ENCODE results near the gene CEP41. TPM values are rescaled to one million over a fixed set of nuclear protein-coding genes. Genes with fewer than 3 reads are reported as not detected.

Gene CEP41
- polyA plus RNA-seq, 2 of the 4 experiments (the other 2 are of a cell fraction): 13.0 to 23.1 TPM

DNA sequence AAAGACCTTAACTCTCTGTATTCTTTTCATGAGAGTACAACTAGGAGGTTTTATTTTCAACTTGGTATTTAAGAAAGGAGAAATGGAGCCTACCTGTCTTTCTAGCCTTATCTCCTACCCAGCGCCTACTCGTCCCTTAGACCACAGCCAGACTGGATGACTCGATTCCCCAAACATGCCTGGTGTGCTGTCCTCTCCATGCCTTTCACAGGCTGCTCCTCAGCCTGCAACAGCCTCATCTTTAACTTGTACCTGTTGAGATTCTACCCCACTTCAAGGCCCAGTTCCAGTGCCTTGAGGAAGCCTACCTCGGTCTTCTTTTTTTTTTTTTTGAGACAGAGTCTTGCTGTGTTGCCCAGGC lies 31.1 kb downstream of the CEP41 start (continued):
- TF ChIP-seq, protein P1, sequence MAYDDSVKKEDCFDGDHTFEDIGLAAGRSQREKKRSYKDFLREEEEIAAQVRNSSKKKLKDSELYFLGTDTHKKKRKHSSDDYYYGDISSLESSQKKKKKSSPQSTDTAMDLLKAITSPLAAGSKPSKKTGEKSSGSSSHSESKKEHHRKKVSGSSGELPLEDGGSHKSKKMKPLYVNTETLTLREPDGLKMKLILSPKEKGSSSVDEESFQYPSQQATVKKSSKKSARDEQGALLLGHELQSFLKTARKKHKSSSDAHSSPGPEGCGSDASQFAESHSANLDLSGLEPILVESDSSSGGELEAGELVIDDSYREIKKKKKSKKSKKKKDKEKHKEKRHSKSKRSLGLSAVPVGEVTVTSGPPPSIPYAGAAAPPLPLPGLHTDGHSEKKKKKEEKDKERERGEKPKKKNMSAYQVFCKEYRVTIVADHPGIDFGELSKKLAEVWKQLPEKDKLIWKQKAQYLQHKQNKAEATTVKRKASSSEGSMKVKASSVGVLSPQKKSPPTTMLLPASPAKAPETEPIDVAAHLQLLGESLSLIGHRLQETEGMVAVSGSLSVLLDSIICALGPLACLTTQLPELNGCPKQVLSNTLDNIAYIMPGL (CRISPR knock-in tag; IDR thresholded peaks at IDR 0.05; ENCODE audit: borderline replicate concordance): no peak

GRCh38 chr7:130409067-130409711 lies 31.6 kb downstream of the CEP41 start:
- H3K9me3 ChIP-seq: no peaks in the 10 kb centered on the region
- no peaks in the 10 kb centered on the region for H3K4me1 ChIP-seq
- ATAC-seq (no peak), DNase-seq (ENCODE audit: low read depth in 1 of 2, low spot score in 1 of 2) (no peak), FAIRE-seq (peak; percentile 36)
- ChIA-PET CTCF (no interaction called here), POLR2A (no interaction called here)
- WGBS (ENCODE audit: missing lambda C conversion rate): 70% methylated on average over 3 of the region's 3 CpGs
- H3K4me3 ChIP-seq: no peak overlapping the region
- no peak overlapping the region for H3K4me2 ChIP-seq
- no peak for TF ChIP-seq KDM5A (IDR thresholded peaks at IDR 0.05)
- TF ChIP-seq EHMT2 (IDR thresholded peaks at IDR 0.05; ENCODE audit: low read depth): no peak
- no peak for TF ChIP-seq KDM1A (IDR thresholded peaks at IDR 0.05; ENCODE audit: low read depth)
- no peak for TF ChIP-seq ATOH8 (CRISPR knock-in tag; IDR thresholded peaks at IDR 0.05; ENCODE audit: low read depth)
- TF ChIP-seq, protein P2, sequence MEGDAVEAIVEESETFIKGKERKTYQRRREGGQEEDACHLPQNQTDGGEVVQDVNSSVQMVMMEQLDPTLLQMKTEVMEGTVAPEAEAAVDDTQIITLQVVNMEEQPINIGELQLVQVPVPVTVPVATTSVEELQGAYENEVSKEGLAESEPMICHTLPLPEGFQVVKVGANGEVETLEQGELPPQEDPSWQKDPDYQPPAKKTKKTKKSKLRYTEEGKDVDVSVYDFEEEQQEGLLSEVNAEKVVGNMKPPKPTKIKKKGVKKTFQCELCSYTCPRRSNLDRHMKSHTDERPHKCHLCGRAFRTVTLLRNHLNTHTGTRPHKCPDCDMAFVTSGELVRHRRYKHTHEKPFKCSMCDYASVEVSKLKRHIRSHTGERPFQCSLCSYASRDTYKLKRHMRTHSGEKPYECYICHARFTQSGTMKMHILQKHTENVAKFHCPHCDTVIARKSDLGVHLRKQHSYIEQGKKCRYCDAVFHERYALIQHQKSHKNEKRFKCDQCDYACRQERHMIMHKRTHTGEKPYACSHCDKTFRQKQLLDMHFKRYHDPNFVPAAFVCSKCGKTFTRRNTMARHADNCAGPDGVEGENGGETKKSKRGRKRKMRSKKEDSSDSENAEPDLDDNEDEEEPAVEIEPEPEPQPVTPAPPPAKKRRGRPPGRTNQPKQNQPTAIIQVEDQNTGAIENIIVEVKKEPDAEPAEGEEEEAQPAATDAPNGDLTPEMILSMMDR (IDR thresholded peaks at IDR 0.05): no peak
- no peak for TF ChIP-seq RAD21 (conservative IDR thresholded peaks at IDR 0.05 in 1 of 2, IDR thresholded peaks at IDR 0.05 in 1 of 2)
- TF ChIP-seq ZNF302 (CRISPR knock-in tag; IDR thresholded peaks at IDR 0.05): no peak
- TF ChIP-seq POLR2A (IDR thresholded peaks at IDR 0.05; ENCODE audit: low read length): no peak
- no peak overlapping the region for H3K27ac ChIP-seq

DNA sequence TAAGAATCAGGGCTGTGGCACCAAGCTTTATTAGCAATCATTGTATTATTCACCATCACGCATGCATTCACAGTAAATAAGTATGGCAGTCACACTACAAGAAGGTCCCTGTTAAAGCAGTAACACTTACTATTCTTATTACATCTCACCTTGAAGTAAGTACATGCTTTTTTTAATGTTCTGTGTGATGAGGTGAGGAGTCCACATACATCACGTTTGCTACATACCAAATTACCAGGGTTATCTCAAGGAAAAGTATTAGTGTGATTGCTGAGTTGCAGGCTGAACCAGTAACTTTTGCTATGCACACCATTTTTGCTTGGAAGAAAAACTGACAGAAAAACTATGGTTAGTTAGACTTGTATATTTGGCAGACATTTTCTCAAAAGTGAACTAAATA lies 35.8 kb downstream of the CEP41 start:
- DNase-seq (ENCODE audit: low read depth in 1 of 2, low spot score in 1 of 2) (no peak), FAIRE-seq (no peak), ATAC-seq (no peak)
- WGBS (ENCODE audit: missing lambda C conversion rate): 68% methylated on average over 2 of the region's 2 CpGs
- Histone ChIP-seq H3K4me1 (no peaks in the 10 kb centered on the region), H3K4me2 (no peak overlapping the region), H3K27ac (no peak overlapping the region), H3K9me3 (no peaks in the 10 kb centered on the region), H3K4me3 (no peak overlapping the region)
- POLR2A ChIA-PET: no interaction called here
- CTCF ChIA-PET: no interaction called here
- TF ChIP-seq POLR2AphosphoS2 (conservative IDR thresholded peaks at IDR 0.05; ENCODE audit: low read length) (no peak), CBX8 (IDR thresholded peaks at IDR 0.05) (no peak), NR3C1 (IDR thresholded peaks at IDR 0.05) (no peak), MAFK (IDR thresholded peaks at IDR 0.05; ENCODE audit: partially characterized antibody) (no peak), MAX (IDR thresholded peaks at IDR 0.05) (no peak), HOXA7 (CRISPR knock-in tag; IDR thresholded peaks at IDR 0.05) (no peak), NFE2L2 (conservative IDR thresholded peaks at IDR 0.05; ENCODE audit: low read length) (no peak), ZNF302 (CRISPR knock-in tag; IDR thresholded peaks at IDR 0.05) (no peak), FOXS1 (CRISPR knock-in tag; IDR thresholded peaks at IDR 0.05) (no peak), REST (IDR thresholded peaks at IDR 0.05) (no peak), EHF (CRISPR knock-in tag; IDR thresholded peaks at IDR 0.05) (no peak), ZFP36 (IDR thresholded peaks at IDR 0.05; ENCODE audit: borderline replicate concordance, partially characterized antibody) (no peak)
